Measurements from ENCODE around the gene ARTN.

The ARTN gene

GRCh38 chr1:43974443-43975248 is 41.0 kb downstream of the ARTN start, which contains the start of gene ATP6V0B:
TSS of gene ATP6V0B (plus strand) at chr1:43974960. CDS start at chr1:43975041, 81 bp downstream.
- peak; percentile 93 to 95 for DNase-seq

- DNase-seq = peak in 1 of 2 experiments; percentile 12
Measured at GRCh38 chr1:43975249-43975961, 41.8 kb downstream of the ARTN start.

GRCh38 chr1:43976045-43976444 is 42.4 kb downstream of the ARTN start:
- DNase-seq = no peak

GRCh38 chr1:43976890-43977289 is 43.3 kb downstream of the ARTN start:
- DNase-seq = no peak

GRCh38 chr1:43977376-43978263 is 44.0 kb downstream of the ARTN start:
- DNase-seq = no peak

- no peak for DNase-seq
Measured at GRCh38 chr1:43978264-43978550, 44.6 kb downstream of the ARTN start.

GRCh38 chr1:43978551-43979260 is 45.1 kb downstream of the ARTN start, which contains the start of gene B4GALT2:
TSS of gene B4GALT2 (plus strand) at chr1:43979210. CDS start at chr1:43981161, 1,951 bp downstream.
- peak; percentile 19 to 52 for DNase-seq

GRCh38 chr1:43979261-43979527 is 45.6 kb downstream of the ARTN start:
- no peak for DNase-seq

GRCh38 chr1:43979528-43980254 is 46.1 kb downstream of the ARTN start:
- DNase-seq = peak in 1 of 2 experiments; percentile 30

GRCh38 chr1:43980255-43981134 is 46.9 kb downstream of the ARTN start:
- no peak for DNase-seq

GRCh38 chr1:43981135-43981491 is 47.5 kb downstream of the ARTN start:
- no peak for DNase-seq

GRCh38 chr1:43981636-43982035 is 48.0 kb downstream of the ARTN start:
- no peak for DNase-seq

- no peak for DNase-seq
Measured at GRCh38 chr1:43982241-43982640, 48.6 kb downstream of the ARTN start.

GRCh38 chr1:43982808-43983207 is 49.2 kb downstream of the ARTN start:
- DNase-seq = no peak

GRCh38 chr1:43983253-43983899 is 49.8 kb downstream of the ARTN start:
- no peak for DNase-seq

GRCh38 chr1:43984855-43985254 is 51.3 kb downstream of the ARTN start:
- no peak for DNase-seq

GRCh38 chr1:43985984-43986595 is 52.5 kb downstream of the ARTN start:
- DNase-seq = no peak

- no peak for DNase-seq
Measured at GRCh38 chr1:43986712-43987111, 53.1 kb downstream of the ARTN start.
